Activated CD8-positive, alpha-beta memory T cell treated with anti-CD3 and anti-CD28 coated beads, Interleukin-2, amount 50 U/mL, for 1 hour (primary cell): ENCODE measurements around the gene EMC7.
"Not testable (repeated sequence)": the region's sequence is repeated elsewhere in the genome, so short reads cannot be mapped to it uniquely, and the experiment has no call there.

Source experiments
- DNase-seq: peaks from one replicate; pipeline ENCODE4 v3.0.0-alpha.2; 2020; ENCODE audit errors: extremely low read depth

Gene EMC7

DNA sequence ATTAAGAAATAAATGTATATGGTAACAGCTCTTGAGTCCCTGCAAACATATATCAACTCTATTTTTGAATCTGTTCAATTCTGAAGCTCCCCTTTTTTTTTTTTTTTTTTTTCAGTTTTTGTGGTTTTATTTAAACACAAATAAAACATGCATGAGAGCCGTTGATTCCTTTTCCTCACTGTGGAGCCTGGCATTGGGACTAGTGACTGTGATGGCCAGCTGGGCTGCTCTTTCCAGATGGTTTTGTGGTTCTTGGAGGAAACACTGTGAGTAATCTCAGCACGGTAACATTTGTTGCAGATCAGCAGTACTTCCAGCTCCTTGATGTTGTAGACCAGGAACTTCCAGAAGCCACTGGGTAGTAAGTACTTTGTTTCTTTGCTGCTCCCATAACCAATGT is 15.9 kb downstream of the EMC7 start:
- DNase-seq: no peak

DNA sequence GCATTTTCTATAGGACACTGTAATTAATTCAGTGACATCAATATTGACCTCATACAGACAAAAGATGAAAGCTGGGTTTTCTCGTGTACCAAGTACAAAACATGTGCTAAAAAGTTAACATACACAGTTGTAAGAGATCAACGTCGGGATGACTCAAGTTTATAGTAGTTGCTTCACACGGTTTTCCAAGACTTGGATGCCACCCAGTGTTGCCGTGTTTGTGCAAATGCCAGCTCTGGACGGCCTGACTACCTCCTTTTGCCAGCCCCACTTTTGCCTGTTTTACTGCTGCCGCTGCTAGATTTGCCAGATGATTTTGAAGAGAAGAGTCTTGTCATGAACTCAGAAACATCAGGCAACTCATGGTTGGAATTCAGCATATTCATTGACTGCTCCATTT is 17.6 kb downstream of the EMC7 start:
- DNase-seq: no peak

DNA sequence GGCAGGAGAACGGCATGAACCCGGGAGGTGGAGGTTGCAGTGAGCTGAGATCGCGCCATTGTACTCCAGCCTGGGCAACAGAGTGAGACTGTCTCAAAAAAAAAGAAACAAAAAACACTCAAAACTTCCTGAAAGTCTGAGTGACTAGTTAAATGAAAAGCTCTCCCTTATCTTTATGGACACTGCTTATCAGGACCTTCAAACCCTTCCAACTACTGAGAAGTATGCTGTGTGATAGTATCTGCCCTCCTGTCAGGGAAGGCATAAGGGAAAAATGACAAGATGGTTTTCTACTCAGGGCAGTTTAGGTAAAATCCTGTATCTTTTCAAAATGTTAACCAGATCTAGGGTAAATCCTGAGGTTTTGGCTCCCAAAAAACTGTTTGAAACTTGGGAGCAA is 21.8 kb downstream of the EMC7 start:
- no peak for DNase-seq

DNA sequence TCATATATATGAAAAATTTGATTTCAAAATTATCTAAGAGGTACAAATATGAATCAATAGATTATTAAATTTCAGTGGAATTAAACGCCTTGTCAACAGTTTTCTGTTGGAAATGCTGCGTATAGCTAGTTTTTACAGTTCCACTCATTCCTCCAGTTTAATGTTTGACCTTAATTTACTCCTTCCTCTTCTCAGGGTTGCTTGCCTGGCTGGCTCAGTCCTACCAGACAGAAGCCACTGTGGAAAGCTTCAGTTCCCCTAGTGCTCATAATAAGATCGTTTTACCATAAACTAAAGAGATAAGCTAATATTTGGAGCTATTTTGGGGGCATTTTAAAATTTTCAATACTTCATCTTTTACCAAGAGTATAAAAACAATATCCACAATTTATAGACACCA is 22.8 kb downstream of the EMC7 start:
- no peak for DNase-seq

DNA sequence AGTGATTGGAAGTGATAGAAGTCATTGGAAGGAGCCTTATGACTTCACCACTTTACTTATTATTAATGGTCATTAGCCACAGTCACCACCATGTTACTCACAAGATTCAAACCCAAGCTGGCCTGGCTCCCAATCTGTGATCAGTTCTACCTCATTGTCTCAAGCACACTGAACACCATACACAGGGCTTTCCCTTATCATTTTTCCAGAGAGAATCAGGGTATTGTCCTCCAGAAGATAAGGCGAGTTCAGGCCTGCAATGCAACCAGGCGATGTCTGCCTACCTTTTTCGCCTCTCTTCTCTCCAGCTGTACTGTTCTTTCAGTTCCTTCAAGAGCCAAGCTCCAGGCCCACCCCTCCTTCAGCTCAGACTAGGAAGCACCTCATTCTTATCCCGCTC is 24.9 kb downstream of the EMC7 start:
- no peak for DNase-seq

DNA sequence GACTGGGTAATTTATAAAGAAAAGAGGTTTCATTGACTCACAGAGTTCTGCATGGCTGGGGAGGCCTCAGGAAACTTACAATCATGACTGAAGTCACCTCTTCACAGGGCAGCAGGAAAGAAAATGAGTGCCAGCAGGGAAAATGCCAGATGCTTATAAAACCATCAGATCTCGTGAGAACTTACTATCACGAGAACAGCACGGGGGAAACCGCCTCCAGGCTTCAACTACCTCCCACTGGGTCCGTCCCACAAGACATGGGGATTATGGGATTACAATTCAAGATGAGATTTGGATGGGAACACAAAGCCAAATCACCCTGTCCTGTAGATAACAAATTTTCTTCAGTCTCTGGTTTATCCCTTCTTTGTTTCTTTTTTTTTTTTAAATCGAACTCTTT is 31.7 kb downstream of the EMC7 start:
- no peak for DNase-seq

DNA sequence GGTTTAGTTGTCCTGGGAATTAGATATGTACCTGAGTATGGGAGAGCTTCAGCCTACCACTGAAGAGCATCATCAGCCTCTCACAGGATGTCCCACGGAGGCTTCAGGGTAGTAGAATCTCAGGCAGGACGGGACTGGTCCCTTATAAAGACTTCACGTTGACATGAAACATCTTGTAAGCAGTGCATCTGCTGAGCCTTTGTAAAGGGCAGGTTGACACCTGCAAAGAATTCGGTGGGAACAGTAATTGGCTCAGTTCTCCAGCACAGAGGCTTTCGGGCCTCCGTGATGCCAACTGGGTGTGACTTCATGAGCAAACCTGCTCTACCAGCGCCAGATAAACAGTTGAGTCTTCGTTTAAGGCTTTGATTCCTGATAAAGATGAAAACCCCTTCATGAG is 35.7 kb downstream of the EMC7 start:
- DNase-seq: no peak

DNA sequence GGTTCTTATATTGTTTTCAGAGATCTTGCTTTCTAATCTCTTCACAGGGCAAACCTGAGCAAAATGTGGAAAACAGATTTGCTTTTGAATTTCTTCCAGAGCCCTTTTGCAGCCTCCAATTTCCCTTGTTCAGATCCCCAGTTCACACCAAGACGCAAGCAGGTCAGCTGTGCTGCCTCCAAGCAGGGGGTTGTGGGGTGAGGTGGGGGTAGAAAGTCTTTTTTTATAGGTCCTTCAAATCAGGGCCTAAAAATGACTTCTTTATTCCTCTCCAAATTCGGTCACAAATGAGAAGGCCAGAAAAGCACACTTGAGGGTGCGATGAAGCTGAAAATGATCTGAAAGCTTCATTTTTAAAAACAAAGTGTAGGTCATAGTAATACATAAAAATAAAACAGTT is 36.4 kb downstream of the EMC7 start:
- no peak for DNase-seq

DNA sequence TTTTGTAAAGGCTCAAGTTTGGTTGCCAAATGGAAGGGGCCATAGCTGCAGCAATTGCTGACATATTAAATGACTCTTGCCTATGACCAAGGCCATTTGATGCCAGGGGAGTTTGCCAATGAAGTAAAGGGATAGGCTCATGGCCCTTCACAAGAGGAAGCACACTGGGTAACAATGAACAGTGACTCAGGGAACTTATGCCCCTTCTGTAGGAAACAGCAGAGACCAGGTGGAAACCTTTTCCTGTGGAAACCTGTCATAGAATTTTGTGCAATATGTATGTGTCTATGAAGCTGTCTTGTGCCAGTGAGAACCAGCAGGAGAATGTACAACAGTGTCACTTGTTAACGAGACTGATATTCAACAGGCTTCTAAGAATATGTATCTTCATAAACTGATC is 37.2 kb downstream of the EMC7 start:
- no peak for DNase-seq

DNA sequence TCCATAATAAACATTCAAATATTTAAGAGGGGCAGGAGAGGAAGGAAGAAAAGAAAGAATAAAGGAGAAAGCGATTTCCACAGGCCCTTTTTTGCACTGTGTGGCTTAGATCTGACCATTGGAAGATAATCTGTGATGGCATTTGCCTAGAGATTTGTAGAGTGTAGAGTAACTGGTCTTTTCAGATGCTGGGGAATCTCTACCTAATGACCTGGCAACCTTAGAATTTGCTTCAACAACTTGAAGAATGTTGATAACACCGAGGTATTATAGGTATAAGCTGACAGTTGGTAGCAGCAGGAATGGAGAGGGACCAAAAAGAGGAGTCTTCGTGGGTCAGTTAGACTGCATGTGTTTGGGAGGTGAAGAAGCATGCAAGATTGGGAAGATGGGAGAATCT is 41.7 kb downstream of the EMC7 start:
- no peak for DNase-seq

DNA sequence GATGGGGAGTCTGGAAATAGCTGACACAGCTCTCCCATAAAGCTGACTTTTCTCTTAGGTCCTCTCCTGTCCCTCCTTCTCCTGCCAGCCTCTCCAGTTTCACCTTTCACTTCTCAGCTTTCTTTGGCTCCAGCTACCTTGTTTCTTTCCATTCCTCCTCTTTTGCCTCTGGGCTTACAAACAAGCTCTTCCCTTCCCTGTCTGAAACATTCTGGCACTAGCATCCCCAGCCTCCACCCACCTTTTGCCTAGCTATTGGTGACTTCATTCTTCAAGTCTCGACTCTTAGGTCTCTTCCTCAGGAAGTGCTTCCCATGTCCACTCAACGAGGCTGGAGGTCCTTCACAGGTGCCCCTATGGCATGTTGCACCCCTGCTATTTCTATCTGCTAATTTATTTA is 42.2 kb downstream of the EMC7 start:
- no peak for DNase-seq

DNA sequence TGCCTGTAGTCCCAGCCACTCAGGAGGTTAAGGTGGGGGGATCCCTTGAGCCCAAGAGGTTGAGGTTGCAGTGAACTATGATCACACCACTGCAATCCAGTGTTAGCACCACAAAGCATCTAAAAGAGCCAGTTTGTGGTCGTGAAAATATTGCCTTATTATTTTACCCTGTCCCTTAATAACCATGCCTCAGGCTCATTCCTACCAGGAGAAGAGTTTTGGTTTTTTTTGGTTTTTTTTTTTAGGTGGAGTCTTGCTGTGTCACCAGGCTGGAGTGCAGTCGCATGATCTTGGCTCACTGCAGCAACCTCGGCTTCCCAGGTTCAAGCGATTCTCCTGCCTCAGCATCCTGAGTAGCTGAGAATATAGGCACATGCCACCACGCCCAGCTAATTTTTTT is 44.8 kb downstream of the EMC7 start:
- no peak for DNase-seq

DNA sequence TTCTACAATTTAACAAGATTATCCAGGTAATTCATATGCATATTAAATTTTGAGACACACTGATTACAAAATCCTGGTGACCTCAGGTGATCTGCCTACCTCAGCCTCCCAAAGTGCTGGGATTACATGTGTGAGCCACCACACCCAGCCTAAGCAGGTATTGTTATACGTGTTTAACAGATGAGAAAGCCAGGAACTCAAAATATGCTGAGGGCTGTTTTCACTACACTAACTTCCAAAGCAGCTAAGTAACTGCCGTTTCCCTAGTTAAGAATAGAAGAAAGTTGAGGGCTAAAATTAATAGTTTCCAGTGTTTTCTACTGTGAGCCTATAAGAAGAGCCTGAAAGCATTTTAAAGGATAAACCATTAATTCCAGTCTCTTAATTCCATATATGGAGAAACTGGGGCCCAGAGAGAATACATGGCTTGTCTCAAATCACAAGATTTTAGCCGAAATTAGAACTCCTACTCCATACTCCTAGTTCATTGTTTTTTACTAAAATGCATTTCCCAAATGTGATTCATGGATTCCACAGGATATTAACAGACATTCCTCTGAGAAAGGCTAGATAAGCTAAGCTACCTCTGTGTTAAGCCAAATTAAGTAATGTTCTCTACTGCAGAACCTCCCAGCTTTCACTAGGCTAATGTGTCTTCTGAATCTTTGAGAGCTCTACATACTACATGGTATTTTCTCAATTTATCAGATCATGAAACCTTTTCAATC is 45.6 kb downstream of the EMC7 start:
- no peak for DNase-seq

DNA sequence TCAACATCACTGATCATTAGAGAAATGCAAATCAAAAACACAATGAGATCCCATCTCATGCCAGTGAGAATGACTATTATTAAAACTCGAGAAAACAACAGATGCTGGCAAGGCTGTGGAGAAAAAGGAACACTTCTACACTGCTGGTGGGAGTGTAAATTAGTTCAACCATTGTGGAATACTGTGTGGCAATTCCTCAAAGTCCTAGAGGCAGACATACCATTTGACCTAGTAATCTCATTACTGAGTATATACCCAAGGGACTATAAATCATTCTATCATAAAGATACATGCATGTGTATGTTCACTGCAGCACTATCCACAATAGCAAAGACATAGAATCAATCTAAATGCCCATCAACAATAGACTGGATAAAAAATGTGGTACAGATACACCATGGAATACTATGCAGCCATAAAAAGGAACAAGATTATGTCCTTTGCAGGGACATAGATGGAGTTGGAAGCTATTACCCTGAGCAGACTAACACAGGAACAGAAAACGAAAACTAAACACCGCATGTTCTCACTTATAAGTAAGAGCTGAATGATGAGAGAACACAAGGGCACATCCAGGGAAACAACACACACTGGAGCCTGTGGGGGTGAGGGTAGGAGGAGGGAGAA is 47.5 kb downstream of the EMC7 start:
- no peak for DNase-seq

DNA sequence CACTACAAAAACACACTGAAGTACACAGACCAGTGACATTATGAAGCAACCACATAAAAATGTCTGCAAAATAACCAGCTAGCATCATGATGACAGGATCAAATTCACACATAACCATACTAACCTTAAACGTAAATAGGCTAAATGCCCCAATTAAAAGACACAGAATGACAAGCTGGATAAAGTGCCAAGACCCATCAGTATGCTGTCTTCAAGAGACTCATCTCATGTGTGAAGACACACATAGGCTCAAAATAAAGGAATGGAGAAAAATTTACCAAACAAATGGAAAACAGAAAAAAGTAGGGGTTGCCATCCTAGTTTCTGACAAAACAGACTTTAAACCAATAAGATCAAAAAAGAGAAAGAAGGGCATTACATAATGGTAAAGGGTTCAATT is 51.3 kb downstream of the EMC7 start:
- not testable (repeated sequence) for DNase-seq

DNA sequence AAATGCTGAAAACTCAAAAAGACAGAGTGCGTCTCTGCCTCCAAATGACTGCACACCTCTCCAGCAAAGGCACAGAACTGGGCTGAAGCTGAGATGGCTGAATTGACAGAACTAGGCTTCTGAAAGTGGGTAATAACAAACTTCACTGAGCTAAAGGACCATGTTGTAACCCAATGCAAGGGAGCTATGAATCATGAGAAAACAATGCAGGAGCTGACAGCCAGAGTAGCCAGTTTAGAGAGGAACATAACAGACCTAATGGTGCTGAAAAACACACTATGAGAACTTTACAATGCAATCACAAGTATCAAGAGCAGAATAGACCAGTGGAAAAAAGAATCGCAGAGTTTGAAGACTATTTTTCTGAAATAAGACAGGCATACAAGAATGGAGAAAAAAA is 52.5 kb downstream of the EMC7 start:
- DNase-seq: no peak

DNA sequence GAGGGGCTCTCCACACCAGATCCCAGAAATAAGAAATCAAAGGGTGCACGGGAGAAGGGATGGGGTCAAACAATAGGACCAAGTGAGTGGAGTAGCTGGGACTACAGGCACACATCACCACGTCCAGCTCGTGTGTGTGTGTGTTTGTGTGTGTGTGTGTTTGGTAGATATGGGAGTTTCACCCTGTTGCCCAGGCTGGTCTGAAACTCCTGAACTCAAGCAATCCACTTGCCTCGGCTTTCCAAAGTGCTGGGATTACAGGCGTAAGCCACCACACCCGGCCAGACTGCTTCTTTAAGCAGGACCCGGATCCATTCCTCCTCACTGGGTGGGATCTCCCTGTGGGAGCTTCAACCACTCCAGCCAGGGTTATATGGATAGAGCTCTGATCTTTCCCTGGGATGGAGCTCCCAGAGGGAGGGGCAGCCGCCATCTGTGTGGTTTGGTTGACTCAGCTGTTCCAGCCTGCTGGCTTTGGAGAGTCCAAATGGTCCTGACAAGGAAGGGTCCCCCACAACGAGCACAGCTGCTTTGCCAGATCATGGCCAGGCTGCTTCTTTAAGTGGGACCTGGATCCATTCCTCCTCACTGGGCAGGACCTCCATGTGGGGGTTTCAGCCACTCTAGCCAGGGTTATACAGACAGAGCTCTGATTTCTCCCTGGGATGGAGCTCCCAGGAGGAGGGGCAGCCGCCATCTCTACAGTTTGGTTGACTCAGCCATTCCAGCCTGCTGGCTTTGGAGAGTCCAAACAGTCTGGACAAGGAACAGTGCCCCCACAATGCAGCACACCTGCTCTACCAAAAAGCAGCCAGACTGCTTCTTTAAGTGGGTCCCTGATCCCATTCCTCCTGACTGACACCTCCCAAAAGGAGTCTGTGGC is 53.5 kb downstream of the EMC7 start:
- no peak for DNase-seq

DNA sequence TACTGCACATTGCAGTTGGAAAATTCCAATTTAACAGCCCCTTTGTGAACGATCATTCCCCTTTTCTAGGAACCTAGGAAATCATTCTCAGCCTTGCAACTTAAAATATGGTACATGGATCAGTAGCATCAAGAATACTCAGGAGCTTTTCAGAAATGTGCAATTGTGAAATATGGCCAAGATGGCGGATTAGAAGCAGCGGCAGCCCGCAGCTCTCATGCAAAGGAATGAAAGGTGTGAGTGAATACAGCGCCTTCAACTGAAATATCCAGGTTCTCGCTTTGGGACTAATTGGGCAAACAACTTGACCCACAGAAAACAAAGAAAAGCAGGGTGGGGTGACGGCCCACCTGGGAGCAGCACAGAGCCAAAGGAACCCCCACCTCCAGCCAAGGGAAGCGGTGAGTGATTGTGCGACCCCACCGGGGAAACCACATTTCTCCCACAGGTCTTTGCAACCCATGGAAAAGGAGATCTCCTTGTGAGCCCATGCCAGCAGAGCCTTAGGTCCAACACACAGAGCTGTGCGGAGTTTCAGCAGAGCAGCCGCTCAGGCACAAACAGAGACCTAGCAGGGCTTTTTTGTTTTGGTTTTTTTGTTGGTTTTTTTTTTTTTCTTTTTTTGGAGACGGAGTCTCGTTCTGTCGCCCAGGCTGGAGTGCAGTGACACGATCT is 55.1 kb downstream of the EMC7 start:
- no peak for DNase-seq

DNA sequence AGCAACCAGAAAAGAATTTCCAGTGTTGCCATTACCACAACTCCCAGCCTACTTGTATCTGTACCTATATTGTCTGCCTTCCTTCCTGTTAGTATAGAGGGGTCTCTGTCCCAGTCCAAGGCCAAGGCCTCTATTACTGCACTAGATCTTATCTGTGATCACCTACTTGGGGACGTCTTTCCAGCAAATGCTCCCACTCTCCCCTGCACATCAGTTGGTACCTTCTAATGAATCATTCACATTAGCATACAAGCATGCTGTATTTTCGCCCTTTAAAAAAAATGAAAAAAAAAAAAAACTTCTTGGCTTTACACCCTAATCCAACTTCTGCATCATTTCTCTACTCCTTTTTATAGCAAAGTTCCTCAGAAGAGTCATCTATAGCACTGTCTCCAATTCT is 57.8 kb downstream of the EMC7 start:
- DNase-seq: no peak

DNA sequence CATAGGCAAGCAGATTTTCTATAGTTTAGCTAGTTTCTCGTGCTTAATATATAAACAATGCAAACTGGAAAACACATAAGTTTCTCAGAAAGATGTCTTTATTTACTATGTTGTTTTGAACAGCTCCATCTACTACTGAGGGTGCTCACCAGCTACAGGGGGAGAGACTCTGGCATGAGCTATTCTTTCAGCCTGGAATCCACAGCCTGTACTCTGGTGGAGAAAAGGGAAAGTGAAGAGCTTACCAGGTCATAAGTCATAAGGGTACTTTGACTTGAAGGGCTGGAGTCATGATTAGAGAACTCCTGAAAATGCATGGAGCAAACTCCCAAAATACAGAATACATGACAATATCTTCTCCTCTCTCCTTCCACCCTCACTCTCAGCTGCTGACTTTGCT is 58.3 kb downstream of the EMC7 start:
- no peak for DNase-seq

DNA sequence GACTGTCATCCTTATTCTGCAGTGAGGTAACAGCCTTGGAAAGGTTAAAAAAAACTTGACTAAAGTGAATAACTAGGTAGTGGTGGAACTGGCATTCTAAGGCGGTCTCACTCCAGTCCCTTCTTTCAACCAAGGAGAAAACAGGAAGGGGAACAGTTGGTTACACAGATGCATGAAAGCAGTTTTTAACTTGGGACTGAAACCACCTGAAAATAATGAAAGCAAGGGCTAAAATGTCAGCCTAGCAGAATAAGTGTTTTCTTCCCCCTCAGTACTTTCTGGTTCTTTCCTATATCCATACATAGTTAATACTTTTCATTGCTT is 61.9 kb downstream of the EMC7 start:
- no peak for DNase-seq
